CD14-positive monocyte (primary cell): ENCODE measurements around the gene LENG9. TPM values are rescaled to one million over a fixed set of nuclear protein-coding genes. Genes with fewer than 3 reads are reported as not detected.

Experiments used
- DNase-seq, 3 donors: peaks; one replicate each; pipeline ENCODE4 v3.0.0-alpha.2; 2011 to 2022
- H2AFZ ChIP-seq: 2 replicates; pipeline ENCODE4 v1.6.0; 2012; ENCODE audit warnings: mild to moderate bottlenecking, low read depth, low read length, inconsistent platforms; ENCODE audit not compliant: insufficient read depth, poor library complexity, severe bottlenecking
- H3K27ac ChIP-seq, 2 donors: 1 replicate in 1 of 2; 2 replicates in 1 of 2; pipeline ENCODE4 v1.5.1; 2012 to 2013; ENCODE audit warnings: low read length in 2 of 2, control low read depth in 1 of 2, inconsistent platforms in 1 of 2, low read depth in 1 of 2, mild to moderate bottlenecking in 1 of 2
- H3K27me3 ChIP-seq, 2 donors: one replicate each; pipeline versions ENCODE4 v1.6.0 to v1.6.1; 2011 to 2013; ENCODE audit warnings: low read length in 2 of 2; ENCODE audit not compliant: control insufficient read depth in 2 of 2, insufficient read depth in 2 of 2
- H3K36me3 ChIP-seq, 2 donors: replicated peaks in 1 of 2; 1 replicate in 1 of 2; 2 replicates in 1 of 2; pipeline versions ENCODE4 v1.5.1 to v1.6.1; 2012 to 2013; ENCODE audit warnings: low read length in 2 of 2, control low read depth in 1 of 2, inconsistent platforms in 1 of 2, mild to moderate bottlenecking in 1 of 2; ENCODE audit not compliant: insufficient read depth in 2 of 2, control insufficient read depth in 1 of 2
- H3K4me1 ChIP-seq, 2 donors: 1 replicate in 1 of 2; 2 replicates in 1 of 2; pipeline versions ENCODE4 v1.5.1 to v1.6.1; 2012 to 2013; ENCODE audit warnings: low read length in 2 of 2, control low read depth in 1 of 2, inconsistent platforms in 1 of 2, mild to moderate bottlenecking in 1 of 2, moderate library complexity in 1 of 2; ENCODE audit not compliant: insufficient read depth in 2 of 2, control insufficient read depth in 1 of 2
- H3K4me2 ChIP-seq: replicated peaks from 2 replicates; pipeline ENCODE3; 2012; ENCODE audit warnings: low read length, moderate library complexity, mild to moderate bottlenecking; ENCODE audit not compliant: poor library complexity, severe bottlenecking; ENCODE audit errors: extremely low read depth
- H3K4me3 ChIP-seq, 3 experiments: fragments of 200-600 bp in 1 of 3; sonication (generic) in 1 of 3; replicated peaks in 1 of 3; 1 replicate in 2 of 3; 2 replicates in 1 of 3; pipeline ENCODE4 v1.5.1; 2011 to 2013; ENCODE audit warnings: low read length in 3 of 3, mild to moderate bottlenecking in 3 of 3, control low read depth in 2 of 3, low read depth in 2 of 3, inconsistent platforms in 1 of 3, moderate library complexity in 1 of 3
- H3K79me2 ChIP-seq: 2 replicates; pipeline ENCODE4 v1.6.0; 2012; ENCODE audit warnings: mild to moderate bottlenecking, control low read depth, inconsistent platforms, low read length, moderate library complexity; ENCODE audit not compliant: insufficient read depth
- H3K9ac ChIP-seq: 2 replicates; pipeline ENCODE4 v1.6.0; 2017; ENCODE audit warnings: low read length, mild to moderate bottlenecking; ENCODE audit not compliant: insufficient read depth, poor library complexity, severe bottlenecking
- H3K9me3 ChIP-seq, 2 donors: replicated peaks in 1 of 2; 1 replicate in 1 of 2; 2 replicates in 1 of 2; pipeline versions ENCODE4 v1.5.1 to v1.6.1; 2012 to 2013; ENCODE audit warnings: low read length in 2 of 2, control low read depth in 1 of 2; ENCODE audit not compliant: control insufficient read depth in 1 of 2, insufficient read depth in 1 of 2
- H4K20me1 ChIP-seq: 2 replicates; pipeline ENCODE4 v1.6.0; 2012; ENCODE audit warnings: mild to moderate bottlenecking, low read length, control low read depth, moderate library complexity; ENCODE audit not compliant: insufficient read depth
- H3K27ac Mint-ChIP-seq, 7 donors: one replicate each; pipeline ENCODE4 v1.8.0; 2020; ENCODE audit warnings: mild to moderate bottlenecking in 7 of 7, mixed read lengths in 7 of 7, moderate library complexity in 6 of 7, inconsistent platforms in 2 of 7
- H3K27me3 Mint-ChIP-seq, 3 donors: one replicate each; pipeline ENCODE4 v1.8.0; 2021 to 2022; ENCODE audit warnings: low read depth in 3 of 3, mild to moderate bottlenecking in 3 of 3, mixed read lengths in 3 of 3, moderate library complexity in 3 of 3, inconsistent platforms in 1 of 3
- H3K36me3 Mint-ChIP-seq, 2 donors: one replicate each; pipeline ENCODE4 v1.8.0; 2020; ENCODE audit warnings: mixed read lengths in 2 of 2, inconsistent platforms in 1 of 2, mild to moderate bottlenecking in 1 of 2
- H3K4me1 Mint-ChIP-seq: one replicate; pipeline ENCODE4 v1.8.0; 2020; ENCODE audit warnings: mild to moderate bottlenecking, mixed read lengths
- H3K4me3 Mint-ChIP-seq, 2 donors: one replicate each; pipeline ENCODE4 v1.8.0; 2020; ENCODE audit warnings: mild to moderate bottlenecking in 2 of 2, mixed read lengths in 2 of 2, moderate library complexity in 1 of 2
- H3K9me3 Mint-ChIP-seq, 7 donors: one replicate each; pipeline ENCODE4 v1.8.0; 2020 to 2022; ENCODE audit warnings: mixed read lengths in 7 of 7, mild to moderate bottlenecking in 6 of 7, moderate library complexity in 6 of 7, inconsistent platforms in 2 of 7
- CTCF ChIP-seq: fragments of 200-600 bp; IDR thresholded peaks from one replicate; pipeline ENCODE4 v1.8.0; 2022; ENCODE audit warnings: antibody characterized with exemption, mild to moderate bottlenecking
- WGBS: methylation state at CpG from one replicate; pipeline ENCODE4 v1.1.5; 2013; ENCODE audit warnings: missing lambda C conversion rate; ENCODE audit not compliant: insufficient coverage; 5-methylcytosine and 5-hydroxymethylcytosine counted together
- intact Hi-C, 2 donors: fragments of 100-400 bp; cut with micrococcal nuclease; formaldehyde crosslinking; loops; one replicate each; pipeline versions ENCODE4 v1.15.0 to v1.15.1; 2023
- polyA plus RNA-seq, 3 donors: library from polyadenylated mRNA; depleted of rRNA in 1 of 3; unstranded in 2 of 3; stranded (reverse) in 1 of 3; fragments of 300-500 nt in 2 of 3; fragments of >200 nt in 1 of 3; fragmentation: Illumina TruSeq in 2 of 3; gene quantifications; 1 replicate in 2 of 3; 2 replicates in 1 of 3; pipeline ENCODE4 v1.2.3, GENCODE V29; 2012 to 2021

The LENG9 gene
- polyA plus RNA-seq, 3 donors: 0.15 to 2.0 TPM; not detected in 1

- H2AFZ ChIP-seq: no peak overlapping the region
- H3K4me2 ChIP-seq: no peak overlapping the region
- peaks cover 10% of the 10 kb centered on the region for H4K20me1 ChIP-seq
- H3K9me3 ChIP-seq: peaks cover 0 to 6% of the 10 kb centered on the region in 2 donors
- H3K27ac ChIP-seq: no peak overlapping the region
- H3K4me1 ChIP-seq: peaks cover 24 to 29% of the 10 kb centered on the region in 2 donors
- H3K36me3 Mint-ChIP-seq: peaks cover 0 to 2% of the 10 kb centered on the region in 2 donors
- peaks cover 35 to 83% of the 10 kb centered on the region in 2 donors for H3K27me3 ChIP-seq
- no peak overlapping the region for H3K27ac Mint-ChIP-seq
- DNase-seq: no peak
- peaks cover 0 to 14% (median 2%) of the 10 kb centered on the region in 7 donors for H3K9me3 Mint-ChIP-seq
- peaks cover 70 to 79% (median 72%) of the 10 kb centered on the region in 3 donors for H3K27me3 Mint-ChIP-seq
- no peaks in the 10 kb centered on the region for H3K36me3 ChIP-seq
- H3K4me3 Mint-ChIP-seq: peak overlapping the region in 1 of 2 donors; percentile 88
- no peaks in the 10 kb centered on the region for H3K79me2 ChIP-seq
- WGBS: 81% methylated on average over 10 of the region's 10 CpGs
- peaks cover 29% of the 10 kb centered on the region for H3K4me1 Mint-ChIP-seq
- intact Hi-C loops: loop anchor here in 1 of 2 donors (10.0 kb wide), 1 partner anchor 190 kb away; no protein-coding TSS in a partner anchor
- no peak for TF ChIP-seq CTCF
- no peak overlapping the region for H3K9ac ChIP-seq
- H3K4me3 ChIP-seq: no peak overlapping the region
Measured at GRCh38 chr19:54484451-54484850, 20.9 kb upstream of the LENG9 start.

DNA sequence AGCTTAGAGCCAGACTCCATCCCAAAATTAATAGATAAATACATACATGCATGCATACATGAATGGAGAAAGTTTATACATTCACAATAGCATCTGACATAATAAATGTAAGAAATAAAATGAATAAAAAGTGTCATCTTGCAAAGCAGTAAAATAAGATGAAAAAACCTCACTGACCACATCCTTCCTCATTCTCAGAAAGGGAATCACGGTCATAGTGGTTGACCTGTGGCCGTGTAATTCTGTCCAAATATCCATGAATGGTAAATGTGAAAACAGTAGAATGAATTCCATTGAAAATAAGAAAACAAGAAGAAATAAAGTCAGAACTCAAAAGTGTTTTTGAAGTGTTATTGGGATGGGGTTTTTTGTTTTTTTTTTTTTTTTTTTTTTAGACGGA is 19.3 kb upstream of the LENG9 start:
- Mint-ChIP-seq H3K36me3 (peaks cover 0 to 2% of the 10 kb centered on the region in 2 donors), H3K4me1 (peaks cover 34% of the 10 kb centered on the region), H3K9me3 (peaks cover 0 to 15% (median 7%) of the 10 kb centered on the region in 7 donors), H3K27me3 (peaks cover 65 to 81% (median 73%) of the 10 kb centered on the region in 3 donors), H3K27ac (no peak overlapping the region), H3K4me3 (peak overlapping the region in 1 of 2 donors; percentile 84)
- peak overlapping the region; percentile 44 for H3K4me2 ChIP-seq
- H4K20me1 ChIP-seq: peaks cover 10% of the 10 kb centered on the region
- H3K4me3 ChIP-seq: no peak overlapping the region
- peak; percentile 48 to 70 (median 65) for DNase-seq
- no peaks in the 10 kb centered on the region for H3K79me2 ChIP-seq
- no peak overlapping the region for H3K27ac ChIP-seq
- H3K4me1 ChIP-seq: peaks cover 24 to 33% of the 10 kb centered on the region in 2 donors
- H3K9me3 ChIP-seq: peaks cover 0 to 8% of the 10 kb centered on the region in 2 donors
- H3K27me3 ChIP-seq: peaks cover 36 to 83% of the 10 kb centered on the region in 2 donors
- H3K9ac ChIP-seq: no peak overlapping the region
- WGBS: no CpG with 5 or more reads among the region's 3 CpGs
- H3K36me3 ChIP-seq: no peaks in the 10 kb centered on the region
- no peak overlapping the region for H2AFZ ChIP-seq
- no peak for TF ChIP-seq CTCF
- intact Hi-C loops: loop anchor here in 1 of 2 donors (10.0 kb wide), 1 partner anchor 192 kb away; no protein-coding TSS in a partner anchor
